Activated naive CD8-positive, alpha-beta T cell treated with anti-CD3 and anti-CD28 coated beads, Interleukin-2, amount 50 U/mL, for 24 hours (primary cell): Measurements from ENCODE around the gene MMP1.

Experiments
- ATAC-seq: fragments of 150-1000 bp; cut with Tn5 transposase; one replicate; pipeline ENCODE4 v1.10.0; 2021
- DNase-seq: peaks from one replicate; pipeline ENCODE4 v3.0.0; 2021
- H3K27ac Mint-ChIP-seq: one replicate; pipeline ENCODE4 v1.8.0; 2021; ENCODE audit warnings: mild to moderate bottlenecking, mixed read lengths
- H3K27me3 Mint-ChIP-seq: one replicate; pipeline ENCODE4 v1.8.0; 2021; ENCODE audit warnings: mixed read lengths
- H3K36me3 Mint-ChIP-seq: one replicate; pipeline ENCODE4 v1.8.0; 2021; ENCODE audit warnings: low read depth, mixed read lengths
- H3K4me1 Mint-ChIP-seq: one replicate; pipeline ENCODE4 v1.8.0; 2021; ENCODE audit warnings: mixed read lengths
- H3K4me3 Mint-ChIP-seq: one replicate; pipeline ENCODE4 v1.8.0; 2021; ENCODE audit warnings: mild to moderate bottlenecking, moderate library complexity, mixed read lengths
- H3K9me3 Mint-ChIP-seq: one replicate; pipeline ENCODE4 v1.8.0; 2021; ENCODE audit warnings: mixed read lengths

MMP1 gene

GRCh38 chr11:102791271-102792036 is 6.5 kb downstream of the MMP1 start:
- Mint-ChIP-seq H3K27ac (no peak overlapping the region), H3K9me3 (no peaks in the 10 kb centered on the region), H3K4me3 (no peak overlapping the region), H3K36me3 (no peaks in the 10 kb centered on the region), H3K27me3 (no peaks in the 10 kb centered on the region), H3K4me1 (no peaks in the 10 kb centered on the region)
- DNase-seq (no peak), ATAC-seq (no peak)

DNA sequence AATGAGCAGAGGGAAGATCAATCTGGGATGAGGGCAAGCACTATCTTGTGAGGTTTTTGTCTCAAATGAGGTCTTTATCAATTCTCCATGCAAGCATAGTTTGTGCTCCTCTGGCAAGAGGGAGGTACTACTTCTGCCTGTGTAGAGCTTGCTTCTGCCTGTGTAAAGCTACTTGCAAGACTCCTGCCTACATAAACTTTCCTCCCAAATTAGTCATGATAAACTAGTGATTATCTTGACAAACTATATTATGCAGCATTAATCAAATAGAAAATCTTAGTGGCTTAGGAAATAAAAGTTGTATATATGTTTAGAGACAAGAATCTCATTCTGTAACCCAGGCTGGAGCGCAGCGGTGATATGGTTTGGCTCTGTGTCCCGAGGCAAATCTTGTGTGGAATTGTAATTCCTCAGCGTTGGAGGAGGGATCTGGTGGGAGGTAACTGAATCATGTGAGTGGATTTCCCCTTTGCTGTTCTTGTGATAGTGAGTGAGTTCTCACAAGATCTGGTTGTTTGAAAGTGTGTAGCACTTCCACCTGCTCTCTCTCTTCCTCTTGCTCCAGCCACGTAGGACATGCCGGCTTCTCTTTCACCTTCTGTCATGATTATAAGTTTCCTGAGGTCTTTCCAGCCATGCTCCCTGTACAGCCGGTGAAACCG is 9.5 kb downstream of the MMP1 start:
- DNase-seq, result no peak
- no peak overlapping the region for H3K27ac Mint-ChIP-seq
- H3K36me3 Mint-ChIP-seq, result no peaks in the 10 kb centered on the region
- H3K9me3 Mint-ChIP-seq, result peaks cover 3% of the 10 kb centered on the region
- H3K27me3 Mint-ChIP-seq, result no peaks in the 10 kb centered on the region
- no peaks in the 10 kb centered on the region for H3K4me1 Mint-ChIP-seq
- H3K4me3 Mint-ChIP-seq, result no peak overlapping the region
- ATAC-seq, result no peak

- H3K4me1 Mint-ChIP-seq, result no peaks in the 10 kb centered on the region
- H3K4me3 Mint-ChIP-seq, result no peak overlapping the region
- peaks cover 4% of the 10 kb centered on the region for H3K27me3 Mint-ChIP-seq
- no peak for DNase-seq
- no peak overlapping the region for H3K27ac Mint-ChIP-seq
- ATAC-seq, result no peak
- peaks cover 3% of the 10 kb centered on the region for H3K9me3 Mint-ChIP-seq
- no peaks in the 10 kb centered on the region for H3K36me3 Mint-ChIP-seq
These were observed 13.6 kb downstream of the MMP1 start for GRCh38 chr11:102784380-102784779.

DNA sequence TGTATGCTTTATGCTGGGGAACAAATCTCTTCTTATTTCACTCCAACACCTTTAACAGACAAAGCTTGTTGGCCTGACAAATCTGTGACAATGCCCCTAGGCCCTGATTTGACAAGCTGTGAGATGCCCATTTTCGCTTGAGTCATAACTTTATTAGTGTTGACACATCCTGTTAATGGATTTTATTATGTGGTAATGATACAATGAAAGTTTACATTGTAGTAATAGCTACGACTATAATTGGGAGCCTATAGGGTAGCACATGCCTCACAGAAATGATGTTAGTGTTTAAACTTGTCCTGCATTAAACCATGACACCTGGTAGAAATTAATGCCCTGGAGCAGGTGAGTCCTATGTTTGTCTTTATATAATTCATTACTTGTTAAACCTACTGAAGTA is 14.2 kb downstream of the MMP1 start:
- ATAC-seq, result no peak
- Mint-ChIP-seq H3K9me3 (peaks cover 3% of the 10 kb centered on the region), H3K4me1 (no peaks in the 10 kb centered on the region), H3K4me3 (no peak overlapping the region), H3K27me3 (peaks cover 4% of the 10 kb centered on the region), H3K27ac (no peak overlapping the region), H3K36me3 (no peaks in the 10 kb centered on the region)
- DNase-seq, result no peak

DNA sequence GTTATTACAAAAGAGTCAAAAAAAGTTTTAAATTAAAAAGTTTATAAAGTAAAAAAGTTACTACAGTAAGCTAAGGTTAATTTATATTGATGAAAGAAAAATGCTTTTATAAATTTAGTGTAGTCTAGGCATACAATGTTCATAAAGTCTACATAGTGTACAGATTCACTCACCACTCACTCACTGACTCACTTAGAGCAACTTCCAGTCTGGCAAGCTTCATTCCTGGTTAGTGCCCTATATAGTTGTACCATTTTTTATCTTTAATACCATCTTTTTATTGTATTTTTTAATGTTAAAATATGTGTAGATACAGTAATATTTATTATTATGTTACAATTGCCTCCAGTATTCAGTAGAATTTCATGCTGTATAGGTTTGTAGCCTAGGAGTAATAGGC is 14.9 kb downstream of the MMP1 start:
- H3K27ac Mint-ChIP-seq, result no peak overlapping the region
- no peaks in the 10 kb centered on the region for H3K4me1 Mint-ChIP-seq
- H3K36me3 Mint-ChIP-seq, result no peaks in the 10 kb centered on the region
- H3K4me3 Mint-ChIP-seq, result no peak overlapping the region
- peaks cover 3% of the 10 kb centered on the region for H3K9me3 Mint-ChIP-seq
- ATAC-seq (no peak), DNase-seq (no peak)
- peaks cover 6% of the 10 kb centered on the region for H3K27me3 Mint-ChIP-seq

DNA sequence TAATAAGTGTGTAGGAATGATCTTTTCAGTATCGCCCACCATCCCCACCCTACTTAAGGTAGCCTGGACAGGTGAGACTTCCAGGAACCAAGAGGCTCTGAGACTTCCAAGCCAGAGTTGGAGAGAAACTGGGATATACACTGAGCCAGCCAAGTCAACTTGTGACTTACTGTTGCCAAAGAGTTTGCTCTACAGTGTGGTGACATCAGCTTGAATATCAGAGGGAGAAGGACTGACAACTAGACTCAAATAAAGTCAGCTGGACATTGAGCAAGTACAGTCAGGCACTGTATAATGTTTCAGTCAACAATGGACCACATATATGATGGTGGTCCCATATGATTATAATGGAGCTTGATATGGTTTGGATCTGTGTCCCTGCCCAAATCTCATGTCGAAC is 16.3 kb downstream of the MMP1 start:
- Mint-ChIP-seq H3K27ac (no peak overlapping the region), H3K36me3 (no peaks in the 10 kb centered on the region), H3K4me3 (no peak overlapping the region), H3K4me1 (no peaks in the 10 kb centered on the region), H3K27me3 (peaks cover 6% of the 10 kb centered on the region), H3K9me3 (peaks cover 3% of the 10 kb centered on the region)
- DNase-seq, result no peak
- ATAC-seq, result no peak

GRCh38 chr11:102780491-102780918 is 17.5 kb downstream of the MMP1 start, which contains the start of gene MMP10:
Gene MMP10 (minus strand): TSS chr11:102780628. CDS start chr11:102780591, 37 bp downstream.
- Mint-ChIP-seq H3K4me3 (no peak within 1 kb of the TSS), H3K36me3 (no peaks in the 10 kb centered on the region), H3K27me3 (peaks cover 6% of the 10 kb centered on the region), H3K4me1 (no peaks in the 10 kb centered on the region), H3K9me3 (peaks cover 3% of the 10 kb centered on the region), H3K27ac (no peak within 1 kb of the TSS)
- no peak for ATAC-seq
- no peak for DNase-seq

DNA sequence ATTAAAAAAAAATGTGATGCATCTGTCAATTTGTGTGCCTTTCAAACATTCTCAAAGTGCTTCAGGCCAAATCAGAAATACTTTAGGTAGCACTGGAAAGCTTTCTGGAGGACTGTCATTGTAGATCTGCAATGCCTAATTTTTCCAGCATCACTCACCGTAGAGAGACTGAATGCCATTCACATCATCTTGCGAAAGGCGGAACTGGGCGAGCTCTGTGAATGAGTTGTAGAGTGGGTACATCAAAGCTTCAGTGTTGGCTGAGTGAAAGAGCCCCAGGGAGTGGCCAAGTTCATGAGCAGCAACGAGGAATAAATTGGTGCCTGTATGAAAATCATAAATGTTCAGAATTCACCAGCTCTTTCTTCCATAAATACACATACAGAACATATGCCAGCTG is 21.5 kb downstream of the MMP1 start:
- ATAC-seq (no peak), DNase-seq (no peak)
- Mint-ChIP-seq H3K4me1 (no peaks in the 10 kb centered on the region), H3K9me3 (no peaks in the 10 kb centered on the region), H3K36me3 (no peaks in the 10 kb centered on the region), H3K27me3 (peaks cover 5% of the 10 kb centered on the region), H3K4me3 (no peak overlapping the region), H3K27ac (no peak overlapping the region)

DNA sequence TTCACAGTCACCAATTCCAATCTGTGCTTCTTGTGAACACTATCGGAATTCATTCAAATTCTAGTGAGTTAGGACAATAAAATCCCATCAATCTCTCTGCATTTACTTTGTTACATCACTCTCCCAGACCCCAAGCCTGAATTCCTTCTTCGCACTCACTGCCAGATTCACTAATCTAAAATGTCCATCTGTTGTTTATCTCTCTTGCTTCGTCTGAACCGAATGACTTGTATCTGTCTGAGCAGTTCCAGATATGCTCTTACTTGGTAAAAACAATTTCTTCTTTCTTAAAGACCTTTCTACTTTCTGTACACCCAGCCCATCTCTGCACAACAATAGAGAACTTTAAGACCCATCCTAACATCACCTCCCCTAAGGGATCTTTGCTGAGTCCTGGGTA is 24.6 kb downstream of the MMP1 start:
- Mint-ChIP-seq H3K36me3 (no peaks in the 10 kb centered on the region), H3K27ac (no peak overlapping the region), H3K4me1 (no peaks in the 10 kb centered on the region), H3K27me3 (no peaks in the 10 kb centered on the region), H3K4me3 (no peak overlapping the region), H3K9me3 (peaks cover 3% of the 10 kb centered on the region)
- ATAC-seq (no peak), DNase-seq (no peak)

GRCh38 chr11:102771351-102771750 is 26.6 kb downstream of the MMP1 start:
- ATAC-seq (no peak), DNase-seq (no peak)
- Mint-ChIP-seq H3K27ac (no peak overlapping the region), H3K4me3 (no peak overlapping the region), H3K4me1 (no peaks in the 10 kb centered on the region), H3K27me3 (peaks cover 5% of the 10 kb centered on the region), H3K9me3 (peaks cover 3% of the 10 kb centered on the region), H3K36me3 (no peaks in the 10 kb centered on the region)

- Mint-ChIP-seq H3K9me3 (peaks cover 3% of the 10 kb centered on the region), H3K27ac (no peak overlapping the region), H3K4me3 (no peak overlapping the region), H3K36me3 (no peaks in the 10 kb centered on the region), H3K4me1 (no peaks in the 10 kb centered on the region), H3K27me3 (peaks cover 5% of the 10 kb centered on the region)
- DNase-seq (no peak), ATAC-seq (no peak)
These were observed 27.8 kb downstream of the MMP1 start for GRCh38 chr11:102770191-102770590.

- no peaks in the 10 kb centered on the region for H3K4me1 Mint-ChIP-seq
- no peak overlapping the region for H3K4me3 Mint-ChIP-seq
These were observed 30.2 kb downstream of the MMP1 start for GRCh38 chr11:102767800-102768199.

GRCh38 chr11:102763440-102763839 is 34.5 kb downstream of the MMP1 start:
- Mint-ChIP-seq H3K4me1 (peaks cover 5% of the 10 kb centered on the region), H3K27me3 (peaks cover 10% of the 10 kb centered on the region), H3K27ac (no peak overlapping the region), H3K36me3 (no peaks in the 10 kb centered on the region), H3K9me3 (no peaks in the 10 kb centered on the region), H3K4me3 (no peak overlapping the region)
- ATAC-seq (no peak), DNase-seq (no peak)

More at GRCh38 chr11:102767800-102768199, 30.2 kb downstream of the MMP1 start:
- no peak for ATAC-seq
- no peak for DNase-seq
- no peaks in the 10 kb centered on the region for H3K36me3 Mint-ChIP-seq
- H3K27ac Mint-ChIP-seq, result no peak overlapping the region
- H3K27me3 Mint-ChIP-seq, result peaks cover 7% of the 10 kb centered on the region
- H3K9me3 Mint-ChIP-seq, result peaks cover 3% of the 10 kb centered on the region

- Mint-ChIP-seq H3K4me1 (peaks cover 5% of the 10 kb centered on the region), H3K9me3 (no peaks in the 10 kb centered on the region), H3K27me3 (peaks cover 6% of the 10 kb centered on the region), H3K36me3 (no peaks in the 10 kb centered on the region), H3K27ac (no peak overlapping the region), H3K4me3 (no peak overlapping the region)
- no peak for DNase-seq
- no peak for ATAC-seq
These were observed 35.6 kb downstream of the MMP1 start for GRCh38 chr11:102762361-102762767.

GRCh38 chr11:102761646-102762238 is 36.2 kb downstream of the MMP1 start:
- no peak overlapping the region for H3K27ac Mint-ChIP-seq
- peaks cover 6% of the 10 kb centered on the region for H3K27me3 Mint-ChIP-seq
- no peaks in the 10 kb centered on the region for H3K36me3 Mint-ChIP-seq
- no peaks in the 10 kb centered on the region for H3K9me3 Mint-ChIP-seq
- DNase-seq (no peak), ATAC-seq (no peak)
- H3K4me1 Mint-ChIP-seq, result peaks cover 5% of the 10 kb centered on the region
- no peak overlapping the region for H3K4me3 Mint-ChIP-seq
